BLaER1 treated with 17β-estradiol and CSF1 and Interleukin-3, amounts not matched to agents 10 nM and 100 nM (cell line): ENCODE results near the gene HOXB7.

ENCODE experiments used
- H3K27ac ChIP-seq, 11 experiments: shearing (Covaris generic); formaldehyde crosslinking; 2 replicates each; pipeline ENCODE4 v1.8.1; 2022
- H3K27me3 ChIP-seq, 11 experiments: shearing (Covaris generic); formaldehyde crosslinking; 2 replicates each; pipeline ENCODE4 v1.8.1; 2022
- H3K36me3 ChIP-seq, 11 experiments: shearing (Covaris generic); formaldehyde crosslinking; 2 replicates each; pipeline ENCODE4 v1.8.1; 2022
- H3K4me1 ChIP-seq, 10 experiments: shearing (Covaris generic); formaldehyde crosslinking; 2 replicates each; pipeline ENCODE4 v1.8.1; 2022
- H3K4me2 ChIP-seq, 11 experiments: shearing (Covaris generic); formaldehyde crosslinking; 2 replicates each; pipeline ENCODE4 v1.8.1; 2022
- H3K4me3 ChIP-seq, 10 experiments: shearing (Covaris generic); formaldehyde crosslinking; 2 replicates each; pipeline ENCODE4 v1.8.1; 2022
- H3K9ac ChIP-seq, 11 experiments: shearing (Covaris generic); formaldehyde crosslinking; 2 replicates each; pipeline ENCODE4 v1.8.1; 2022
- H3K9me3 ChIP-seq, 11 experiments: shearing (Covaris generic); formaldehyde crosslinking; replicated peaks in 1 of 11; 2 replicates each; pipeline ENCODE4 v1.8.1; 2022
- H4K20me1 ChIP-seq, 11 experiments: shearing (Covaris generic); formaldehyde crosslinking; 2 replicates each; pipeline ENCODE4 v1.8.1; 2022
- Cebpa-rat ChIP-seq, 11 experiments: shearing (Covaris generic); IDR thresholded peaks; 2 replicates each; pipeline ENCODE4 v1.8.1; 2022

The HOXB7 gene

GRCh38 chr17:48620461-48621139, 9.8 kb upstream of the HOXB7 start:
- no peak overlapping the region for H3K27ac ChIP-seq
- no peak overlapping the region for H3K9ac ChIP-seq
- H3K4me2 ChIP-seq, result no peak overlapping the region
- peaks cover 100% of the 10 kb centered on the region in 11 experiments for H3K27me3 ChIP-seq
- H4K20me1 ChIP-seq, result peaks cover 0 to 97% (median 94%) of the 10 kb centered on the region in 11 experiments; a peak in 18 of 22 replicates
- H3K36me3 ChIP-seq, result no peaks in the 10 kb centered on the region
- no peak overlapping the region for H3K4me3 ChIP-seq
- H3K4me1 ChIP-seq, result peaks cover 5 to 10% (median 9%) of the 10 kb centered on the region in 10 experiments; a peak in 13 of 20 replicates
- no peak for TF ChIP-seq Cebpa-rat (IDR thresholded peaks at IDR 0.05)
- no peaks in the 10 kb centered on the region for H3K9me3 ChIP-seq

GRCh38 chr17:48619826-48620449, 9.1 kb upstream of the HOXB7 start:
- peaks cover 100% of the 10 kb centered on the region in 11 experiments for H3K27me3 ChIP-seq
- H3K4me3 ChIP-seq, result no peak overlapping the region
- TF ChIP-seq Cebpa-rat (IDR thresholded peaks at IDR 0.05), result no peak

GRCh38 chr17:48618256-48618896, 7.6 kb upstream of the HOXB7 start:
- Histone ChIP-seq H3K4me3 (no peak overlapping the region), H3K27ac (no peak overlapping the region), H3K9ac (no peak overlapping the region)

More at GRCh38 chr17:48619826-48620449, 9.1 kb upstream of the HOXB7 start:
- Histone ChIP-seq H4K20me1 (peaks cover 0 to 97% (median 89%) of the 10 kb centered on the region in 11 experiments; a peak in 18 of 22 replicates), H3K9me3 (no peaks in the 10 kb centered on the region), H3K36me3 (no peaks in the 10 kb centered on the region), H3K9ac (no peak overlapping the region), H3K4me2 (no peak overlapping the region), H3K4me1 (peaks cover 0 to 3% (median 2%) of the 10 kb centered on the region in 10 experiments; a peak in 9 of 20 replicates), H3K27ac (no peak overlapping the region)

GRCh38 chr17:48617471-48618255, 6.8 kb upstream of the HOXB7 start:
- Histone ChIP-seq H3K4me3 (no peak overlapping the region), H3K36me3 (no peaks in the 10 kb centered on the region), H3K9ac (no peak overlapping the region), H3K9me3 (no peaks in the 10 kb centered on the region), H3K27me3 (peaks cover 100% of the 10 kb centered on the region in 11 experiments), H3K4me2 (no peak overlapping the region), H4K20me1 (peaks cover 0 to 93% (median 81%) of the 10 kb centered on the region in 11 experiments; a peak in 19 of 22 replicates), H3K27ac (no peak overlapping the region), H3K4me1 (peaks cover 0 to 5% (median 0%) of the 10 kb centered on the region in 10 experiments; a peak in 2 of 20 replicates)
- no peak for TF ChIP-seq Cebpa-rat (IDR thresholded peaks at IDR 0.05)

More at GRCh38 chr17:48618256-48618896, 7.6 kb upstream of the HOXB7 start:
- H3K4me1 ChIP-seq, result no peaks in the 10 kb centered on the region; a peak in 1 of 20 replicates
- peaks cover 100% of the 10 kb centered on the region in 11 experiments for H3K27me3 ChIP-seq
- TF ChIP-seq Cebpa-rat (IDR thresholded peaks at IDR 0.05), result no peak
- no peak overlapping the region for H3K4me2 ChIP-seq
- H3K36me3 ChIP-seq, result no peaks in the 10 kb centered on the region
- H4K20me1 ChIP-seq, result peaks cover 0 to 93% (median 83%) of the 10 kb centered on the region in 11 experiments; a peak in 19 of 22 replicates
- H3K9me3 ChIP-seq, result no peaks in the 10 kb centered on the region

GRCh38 chr17:48616717-48617470, 6.1 kb upstream of the HOXB7 start:
- Histone ChIP-seq H3K27ac (no peak overlapping the region), H3K4me2 (no peak overlapping the region), H3K36me3 (no peaks in the 10 kb centered on the region), H3K9me3 (no peaks in the 10 kb centered on the region), H3K4me3 (no peak overlapping the region), H4K20me1 (peaks cover 0 to 93% (median 81%) of the 10 kb centered on the region in 11 experiments; a peak in 19 of 22 replicates), H3K4me1 (peaks cover 0 to 10% (median 1%) of the 10 kb centered on the region in 10 experiments; a peak in 7 of 20 replicates), H3K9ac (no peak overlapping the region), H3K27me3 (peaks cover 100% of the 10 kb centered on the region in 11 experiments)
- TF ChIP-seq Cebpa-rat (IDR thresholded peaks at IDR 0.05), result no peak

- H3K4me3 ChIP-seq, result no peak overlapping the region
- no peak for TF ChIP-seq Cebpa-rat (IDR thresholded peaks at IDR 0.05)
- no peaks in the 10 kb centered on the region for H3K9me3 ChIP-seq
- H3K27ac ChIP-seq, result no peak overlapping the region
- H4K20me1 ChIP-seq, result peaks cover 0 to 91% (median 78%) of the 10 kb centered on the region in 11 experiments; a peak in 19 of 22 replicates
- H3K9ac ChIP-seq, result no peak overlapping the region
- no peak overlapping the region for H3K4me2 ChIP-seq
- peaks cover 0 to 13% (median 4%) of the 10 kb centered on the region in 10 experiments; a peak in 7 of 20 replicates for H3K4me1 ChIP-seq
- no peaks in the 10 kb centered on the region for H3K36me3 ChIP-seq
- peaks cover 100% of the 10 kb centered on the region in 11 experiments for H3K27me3 ChIP-seq
These were observed 5.3 kb upstream of the HOXB7 start for GRCh38 chr17:48615963-48616716.

GRCh38 chr17:48615047-48615962, 4.5 kb upstream of the HOXB7 start, which contains the start of gene HOXB8:
HOXB8 (minus strand) TSS chr17:48615292; CDS start chr17:48614704, 588 bp downstream.
- Histone ChIP-seq H3K4me2 (no peak within 1 kb of the TSS), H3K4me1 (peaks cover 0 to 13% (median 4%) of the 10 kb centered on the region in 10 experiments; a peak in 7 of 20 replicates), H4K20me1 (peaks cover 0 to 92% (median 79%) of the 10 kb centered on the region in 11 experiments; a peak in 19 of 22 replicates), H3K36me3 (no peaks in the 10 kb centered on the region), H3K9ac (no peak within 1 kb of the TSS), H3K9me3 (peaks cover 0 to 8% (median 3%) of the 10 kb centered on the region in 11 experiments; a peak in 9 of 22 replicates), H3K4me3 (no peak within 1 kb of the TSS), H3K27me3 (peaks cover 100% of the 10 kb centered on the region in 11 experiments), H3K27ac (no peak within 1 kb of the TSS)
- no peak for TF ChIP-seq Cebpa-rat (IDR thresholded peaks at IDR 0.05)
